ENCODE data around the gene LDHB.
"Not testable (repeated sequence)": the region's sequence is repeated elsewhere in the genome, so short reads cannot be mapped to it uniquely, and the experiment has no call there.

LDHB gene

DNA sequence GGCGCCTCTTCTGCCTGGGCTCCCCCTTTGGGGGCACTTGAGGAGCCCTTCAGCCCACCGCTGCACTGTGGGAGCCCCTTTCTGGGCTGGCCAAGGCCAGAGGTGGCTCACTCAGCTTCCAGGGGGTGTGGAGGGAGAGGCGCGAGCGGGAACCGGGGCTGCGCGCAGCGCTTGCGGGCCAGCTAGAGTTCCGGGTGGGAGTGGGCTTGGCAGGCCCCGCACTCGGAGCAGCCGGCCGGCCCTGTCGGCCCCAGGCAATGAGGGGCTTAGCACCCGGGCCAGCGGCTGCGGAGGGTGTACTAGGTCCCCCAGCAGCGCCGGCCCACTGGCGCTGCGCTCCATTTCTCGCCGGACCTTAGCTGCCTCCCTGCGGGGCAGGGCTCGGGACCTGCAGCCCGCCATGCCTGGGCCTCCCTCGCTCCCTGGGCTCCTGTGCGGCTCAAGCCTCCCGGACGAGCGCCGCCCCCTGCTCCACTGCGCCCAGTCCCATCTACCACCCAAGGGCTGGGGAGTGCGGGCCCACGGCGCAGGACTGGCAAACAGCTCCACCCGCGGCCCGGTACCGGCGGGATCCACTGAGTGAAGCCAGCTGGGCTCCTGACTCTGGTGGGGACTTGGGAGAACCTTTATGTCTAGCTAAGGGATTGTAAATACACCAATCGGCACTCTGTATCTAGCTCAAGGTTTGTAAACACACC, 3.9 kb upstream of the LDHB start:
- not testable (repeated sequence) for DNase-seq

DNA sequence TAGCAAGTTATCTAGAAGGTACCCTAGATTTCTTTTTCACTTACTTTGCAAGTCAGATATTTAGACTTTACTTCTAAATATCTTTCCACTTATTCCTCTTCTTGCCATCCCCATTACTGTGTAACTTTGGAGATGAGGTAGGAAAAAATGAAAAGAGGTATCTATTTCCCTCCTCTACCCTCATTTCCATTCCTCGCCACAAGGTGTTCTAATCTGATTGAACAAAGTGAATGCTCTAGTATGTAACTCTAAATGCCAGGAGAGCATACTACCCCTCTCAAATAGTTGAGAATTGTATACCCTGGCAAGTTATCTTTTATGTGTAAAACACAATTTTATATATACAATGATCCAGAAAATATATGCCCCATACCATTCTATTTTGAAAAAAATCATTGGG, 1.7 kb upstream of the LDHB start:
- DNase-seq = no peak

DNA sequence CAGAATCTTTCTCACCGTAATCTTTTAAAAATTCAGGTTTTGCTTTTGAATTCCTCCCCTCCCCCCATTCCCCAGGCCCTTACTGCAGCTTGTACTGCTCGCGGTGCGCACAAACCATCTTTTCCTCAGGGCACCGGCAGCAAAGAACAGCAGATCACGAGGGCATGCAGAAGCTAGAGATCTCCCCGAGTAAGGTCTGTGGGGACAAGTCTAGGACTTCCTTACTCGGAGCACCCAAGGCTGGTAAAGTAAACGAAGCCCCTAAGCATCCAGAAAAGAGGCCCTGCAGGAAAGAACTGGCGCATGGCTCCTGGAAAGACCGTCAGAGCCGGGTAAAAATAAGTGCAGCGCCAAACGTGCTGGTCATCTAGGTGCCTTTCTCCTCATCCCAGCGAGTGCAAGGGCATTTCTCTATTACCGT, 727 bp downstream of the LDHB start:
- no peak for DNase-seq

GRCh38 chr12:21655591-21655990, 2.1 kb downstream of the LDHB start:
- no peak for DNase-seq

DNA sequence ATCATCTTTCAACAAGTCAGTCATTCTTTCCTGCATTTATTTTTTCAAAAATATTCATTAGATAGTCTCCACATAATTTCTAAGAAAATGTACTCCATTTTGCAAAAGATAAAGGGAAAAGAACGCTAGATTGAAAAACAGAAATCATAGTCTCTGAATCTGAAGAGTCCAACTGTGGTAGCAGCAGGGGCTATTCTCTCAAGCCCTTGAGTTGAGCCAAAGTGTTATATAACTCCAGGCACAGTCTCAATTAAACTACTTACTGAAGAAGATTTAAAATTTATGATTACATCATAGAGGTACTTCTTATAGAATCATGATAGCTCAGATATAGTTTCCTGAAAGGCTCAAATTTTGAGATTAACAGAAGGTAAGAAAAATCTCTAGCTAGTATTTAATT, 5.8 kb downstream of the LDHB start:
- DNase-seq = no peak

- DNase-seq = no peak
Measured at GRCh38 chr12:21650997-21651396, 6.6 kb downstream of the LDHB start.

- no peak for DNase-seq
Measured at GRCh38 chr12:21649034-21649433, 8.6 kb downstream of the LDHB start.

GRCh38 chr12:21648378-21648777, 9.3 kb downstream of the LDHB start:
- DNase-seq = no peak

- DNase-seq = no peak
Measured at GRCh38 chr12:21647179-21647578, 10.5 kb downstream of the LDHB start.

DNA sequence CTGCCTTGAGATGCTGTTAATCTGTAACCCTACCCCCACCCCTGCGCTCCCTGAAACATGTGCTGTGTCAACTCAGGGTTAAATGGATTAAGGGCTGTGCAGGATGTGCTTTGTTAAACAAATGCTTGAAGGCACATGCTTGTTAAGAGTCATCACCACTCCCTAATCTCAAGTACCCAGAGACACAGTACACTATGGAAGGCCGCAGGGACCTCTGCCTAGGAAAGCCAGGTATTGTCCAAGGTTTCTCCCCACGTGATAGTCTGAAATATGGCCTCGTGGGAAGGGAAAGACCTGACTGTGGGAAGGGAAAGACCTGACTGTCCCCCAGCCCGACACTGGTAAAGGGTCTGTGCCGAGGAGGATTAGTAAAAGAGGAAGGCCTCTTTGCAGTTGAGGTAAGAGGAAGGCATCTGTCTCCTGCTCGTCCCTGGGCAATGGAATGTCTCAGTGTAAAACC, 12.6 kb downstream of the LDHB start:
- DNase-seq = not testable (repeated sequence)

DNA sequence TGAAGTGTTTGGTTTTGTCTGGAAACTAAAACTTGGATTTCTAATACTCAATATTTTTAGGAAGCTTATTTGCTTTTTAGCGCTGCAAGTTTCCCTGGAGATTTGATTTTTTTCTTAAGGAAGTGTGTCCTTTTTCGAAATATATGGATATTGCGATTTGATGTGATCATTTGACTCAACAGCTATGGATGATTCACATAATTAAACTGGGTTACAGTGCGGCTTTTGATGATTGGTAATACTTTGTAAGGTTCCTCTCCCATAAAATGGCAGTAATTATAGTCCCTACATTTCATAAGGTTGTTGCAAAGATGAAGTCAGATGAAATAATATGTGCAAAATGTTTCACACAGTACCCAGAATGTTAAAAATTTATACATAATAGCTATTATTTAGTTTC, 13.1 kb downstream of the LDHB start:
- no peak for DNase-seq

- DNase-seq = no peak
Measured at GRCh38 chr12:21643758-21644157, 13.9 kb downstream of the LDHB start.

DNA sequence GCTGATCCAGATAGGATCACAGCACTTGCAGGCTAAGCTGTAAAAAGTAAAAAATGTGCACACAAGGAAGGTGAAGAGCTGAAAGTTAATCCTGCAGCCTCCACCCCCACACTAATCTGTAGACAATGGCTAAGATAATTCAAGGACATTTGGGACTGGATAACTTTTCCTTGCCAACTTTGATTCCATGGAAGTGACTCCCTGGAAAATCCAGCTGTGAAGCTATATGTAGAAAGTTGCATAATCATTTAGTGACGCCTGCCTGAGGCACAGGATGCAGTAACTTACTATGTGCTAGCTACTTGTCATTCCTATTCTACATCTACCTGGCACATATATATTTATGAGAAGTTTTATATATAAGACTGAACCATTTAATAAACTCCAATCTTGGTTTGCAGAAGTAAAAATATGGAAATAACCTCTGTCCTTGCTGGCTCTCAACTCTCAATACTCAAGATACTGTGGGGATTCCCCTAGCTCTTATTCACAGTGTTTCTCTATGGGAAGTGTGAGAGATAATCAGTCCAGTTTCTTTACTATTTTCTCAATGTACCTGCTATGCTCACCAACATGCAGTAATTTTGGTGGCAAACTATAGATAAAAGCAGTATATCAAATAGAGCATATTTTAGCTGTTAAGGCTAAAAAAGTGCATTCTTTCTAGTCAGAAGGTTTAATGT, 14.8 kb downstream of the LDHB start:
- DNase-seq = no peak

DNA sequence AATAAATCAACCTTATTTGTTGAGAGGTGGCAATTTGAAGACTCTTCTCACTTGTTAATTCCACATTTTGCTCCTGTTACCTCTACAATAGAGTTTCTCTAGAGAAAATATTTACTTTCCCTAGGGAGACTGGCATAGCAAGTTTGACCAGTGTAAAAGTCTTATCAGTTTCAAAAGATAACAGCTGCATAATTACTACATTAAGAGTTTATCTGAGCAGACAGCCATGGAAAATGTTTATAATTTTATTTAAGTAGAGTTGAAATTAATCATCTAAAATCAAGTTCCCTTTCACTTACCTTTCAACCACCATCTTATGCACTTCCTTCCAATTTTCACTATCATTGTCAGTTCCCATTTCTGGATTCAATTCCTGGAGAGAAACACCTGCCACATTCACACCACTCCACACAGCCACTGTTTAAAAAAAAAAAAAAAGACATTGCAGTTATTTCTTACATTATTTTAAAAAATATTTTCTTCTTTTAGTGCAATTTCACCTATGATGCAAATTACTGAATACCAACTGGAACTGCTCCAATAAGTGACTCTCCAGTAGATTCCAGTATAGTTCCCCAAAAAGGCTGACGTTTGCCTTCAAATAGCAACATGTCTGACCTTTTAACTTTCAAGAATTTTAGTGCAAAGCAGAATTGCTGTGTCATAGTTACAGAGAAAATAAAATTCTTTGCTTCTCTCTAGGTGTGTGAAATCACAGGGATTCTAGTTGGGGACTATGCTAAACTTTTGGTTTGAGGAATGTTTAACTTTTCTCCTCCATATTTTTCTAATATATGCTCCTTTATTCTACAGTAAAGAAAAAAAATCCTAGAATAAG, 19.4 kb downstream of the LDHB start:
- no peak for DNase-seq

DNA sequence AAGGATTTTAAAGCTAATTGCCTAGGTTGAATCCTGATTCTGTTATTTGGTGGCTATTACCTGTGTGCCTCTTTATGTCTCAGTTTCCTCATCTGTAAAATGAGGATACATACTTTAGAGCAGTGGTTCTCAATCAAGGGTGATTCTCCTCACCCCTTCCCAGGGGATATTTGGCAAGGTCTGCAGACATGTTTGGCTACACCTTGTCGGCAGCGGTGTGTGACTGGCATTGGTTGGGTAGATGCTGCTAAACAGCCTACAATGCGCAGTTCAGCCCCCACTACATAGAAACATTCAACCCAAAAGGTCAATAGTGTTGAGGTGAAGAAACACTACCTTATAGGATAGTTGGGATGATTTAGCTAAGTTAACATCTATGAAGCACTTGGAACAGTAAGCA, 23.4 kb downstream of the LDHB start:
- no peak for DNase-seq

DNA sequence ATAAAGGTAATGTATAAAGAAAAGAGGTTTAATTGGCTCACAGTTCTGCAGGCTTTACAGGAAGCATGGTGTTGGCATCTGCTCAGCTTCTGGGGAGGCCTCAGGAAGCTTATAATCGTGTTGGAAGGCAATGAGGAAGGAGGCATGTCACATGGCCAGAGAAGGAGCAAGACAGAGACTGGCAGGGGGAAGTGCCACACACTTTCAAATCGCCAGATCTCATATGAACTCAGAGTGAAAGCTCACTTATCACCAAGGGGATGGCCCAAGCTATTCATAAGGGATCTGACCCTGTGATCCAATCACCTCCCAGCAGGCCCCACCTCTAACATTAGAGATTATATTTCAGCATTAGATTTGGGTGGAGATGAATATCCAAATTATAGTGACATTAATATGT, 26.3 kb downstream of the LDHB start:
- no peak for DNase-seq

GRCh38 chr12:21627924-21628323, 29.7 kb downstream of the LDHB start:
- no peak for DNase-seq

- no peak for DNase-seq
Measured at GRCh38 chr12:21618566-21618965, 39.1 kb downstream of the LDHB start.

GRCh38 chr12:21617030-21617429, 40.6 kb downstream of the LDHB start:
- DNase-seq = no peak

GRCh38 chr12:21615431-21615830, 42.2 kb downstream of the LDHB start:
- no peak for DNase-seq

DNA sequence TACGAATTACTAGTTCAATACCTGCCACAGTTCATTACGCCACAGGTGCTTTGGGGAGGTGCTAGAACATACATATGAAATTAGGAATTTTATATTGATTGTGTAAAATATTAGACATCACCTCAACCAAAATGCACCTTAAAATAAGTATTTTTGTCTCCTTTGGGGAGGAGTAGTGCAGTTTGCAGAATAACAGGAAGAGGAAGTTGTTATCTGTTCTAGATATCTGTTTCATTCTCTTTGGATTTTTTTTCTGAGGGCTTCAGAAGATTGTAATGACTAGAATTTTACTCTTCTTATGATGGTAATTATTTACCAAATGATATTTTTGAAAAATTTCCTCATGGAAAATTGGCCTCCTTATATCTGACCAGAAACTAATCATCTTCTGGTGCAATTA, 43.1 kb downstream of the LDHB start:
- DNase-seq = no peak

DNA sequence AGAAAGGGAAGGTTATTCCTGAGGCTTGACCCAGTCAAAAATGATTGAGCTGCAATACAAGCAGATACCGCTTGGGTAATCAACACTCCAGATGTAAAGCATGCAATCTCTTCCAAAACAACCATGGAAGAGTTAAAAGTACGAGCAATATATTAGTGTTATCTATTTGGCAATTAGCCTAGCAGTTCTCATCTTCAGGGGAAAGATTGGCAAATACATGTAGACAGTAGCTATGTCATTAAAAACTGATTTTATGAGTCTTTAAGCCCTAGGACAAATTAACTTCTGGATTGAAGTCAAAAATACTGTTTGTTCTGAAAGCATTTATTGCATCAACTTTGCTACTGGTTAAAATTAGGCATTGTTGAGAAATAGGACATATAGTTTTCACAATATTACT, 43.7 kb downstream of the LDHB start:
- DNase-seq = no peak

DNA sequence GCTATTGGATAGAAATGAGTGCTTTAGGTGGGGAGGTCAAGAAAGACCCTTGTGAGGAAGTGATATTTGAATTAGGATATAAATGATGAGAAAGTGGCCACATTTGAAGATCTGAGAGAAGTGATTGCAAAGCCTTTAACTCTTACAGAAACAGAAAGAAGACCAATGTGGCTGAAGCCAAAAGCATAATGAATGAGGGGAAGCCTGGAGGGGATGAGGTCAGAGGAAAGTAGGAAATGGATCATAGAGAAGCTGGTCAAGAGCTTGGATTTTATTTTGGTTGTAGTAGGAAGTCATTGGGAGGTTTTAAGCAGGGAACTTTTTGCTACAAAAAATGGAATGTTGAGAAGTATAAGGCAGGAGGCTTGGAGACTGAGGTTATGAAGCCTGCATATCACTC, 49.4 kb downstream of the LDHB start:
- no peak for DNase-seq

GRCh38 chr12:21607701-21608100, 49.9 kb downstream of the LDHB start:
- DNase-seq = no peak

All from NCI-H226 (cell line).